Measurements from ENCODE around the gene ZNF808.
"Not testable (repeated sequence)": the region's sequence is repeated elsewhere in the genome, so short reads cannot be mapped to it uniquely, and the experiment has no call there.

Gene ZNF808

DNA sequence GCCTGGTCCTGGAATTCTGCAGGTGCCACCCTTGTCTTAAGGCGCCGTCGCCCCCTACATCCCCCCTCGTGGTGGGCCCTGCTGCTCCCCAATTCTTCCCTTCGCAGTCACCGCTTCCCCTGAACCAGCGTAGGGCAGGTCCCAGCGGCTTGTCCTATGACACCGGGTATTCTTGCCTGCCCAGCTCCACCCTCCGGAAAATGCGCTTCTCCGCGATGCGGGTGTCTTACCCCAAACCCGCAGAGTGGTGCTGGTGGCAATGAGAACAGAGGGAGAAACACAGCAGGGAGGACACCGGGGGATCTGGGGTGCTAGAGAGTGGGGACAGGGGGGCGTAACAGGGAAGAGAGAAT is 9.0 kb downstream of the ZNF808 start:
- DNase-seq, result peak; percentile 64

DNA sequence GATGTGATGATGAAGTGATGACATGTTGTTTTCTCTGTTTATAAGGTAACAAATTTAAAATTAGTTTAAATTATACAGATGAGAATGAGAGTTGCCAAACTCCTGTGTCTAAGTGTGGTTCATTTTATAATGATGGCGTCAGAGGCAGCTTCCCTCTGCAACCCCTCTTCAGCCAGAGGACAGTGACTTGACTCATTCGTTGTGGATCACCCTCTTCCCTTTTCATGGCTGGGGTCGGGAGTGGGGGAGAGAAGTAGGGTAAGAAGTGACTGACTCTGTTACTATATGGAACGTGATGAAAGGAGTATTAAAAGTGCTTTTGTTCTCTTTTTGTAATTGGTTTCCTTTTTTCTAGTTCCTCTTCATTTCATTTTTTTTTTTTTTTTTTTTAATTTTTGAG is 11.3 kb downstream of the ZNF808 start:
- not testable (repeated sequence) for DNase-seq

DNA sequence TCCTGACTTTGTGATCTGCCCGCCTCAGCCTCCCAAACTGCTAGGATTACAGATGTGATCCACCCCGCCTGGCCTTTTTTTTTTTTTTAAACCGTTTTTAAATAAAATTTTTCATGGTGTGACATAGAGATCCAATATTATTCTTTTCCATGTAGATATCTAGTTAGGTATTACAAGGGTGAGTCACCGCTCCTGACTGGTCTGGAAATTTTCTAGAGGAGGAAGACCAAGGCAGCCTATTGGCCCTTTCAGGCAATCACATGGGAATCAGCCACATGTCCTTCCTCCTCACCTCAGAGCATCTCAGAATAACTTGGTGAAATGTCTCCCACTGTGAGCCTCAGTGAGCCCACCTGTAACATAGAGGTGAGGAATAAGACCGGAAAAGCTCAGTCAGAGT is 13.7 kb downstream of the ZNF808 start:
- DNase-seq, result not testable (repeated sequence)

DNA sequence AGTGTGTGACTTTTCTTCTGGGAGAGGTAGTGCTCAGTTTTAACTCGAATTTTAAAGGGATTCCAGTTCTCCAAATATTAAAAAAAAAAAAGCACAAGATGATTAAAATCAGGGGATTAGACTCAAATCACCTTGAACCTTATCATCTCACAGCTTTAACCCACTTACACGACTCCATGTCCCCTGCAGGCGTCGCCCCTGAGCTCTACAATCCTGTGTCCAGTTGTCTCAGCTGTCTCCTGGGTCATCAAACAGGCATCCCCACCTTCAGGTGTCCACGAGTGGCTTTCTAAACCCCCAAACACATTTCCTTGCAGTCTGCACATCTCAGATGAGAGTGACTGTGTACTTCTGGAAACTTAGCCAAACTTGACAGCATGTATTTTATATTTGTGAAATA is 14.1 kb downstream of the ZNF808 start:
- DNase-seq, result no peak

GRCh38 chr19:52542541-52542940 is 15.1 kb downstream of the ZNF808 start:
- DNase-seq, result not testable (repeated sequence)

GRCh38 chr19:52542984-52543664 is 15.7 kb downstream of the ZNF808 start:
- DNase-seq, result no peak

DNA sequence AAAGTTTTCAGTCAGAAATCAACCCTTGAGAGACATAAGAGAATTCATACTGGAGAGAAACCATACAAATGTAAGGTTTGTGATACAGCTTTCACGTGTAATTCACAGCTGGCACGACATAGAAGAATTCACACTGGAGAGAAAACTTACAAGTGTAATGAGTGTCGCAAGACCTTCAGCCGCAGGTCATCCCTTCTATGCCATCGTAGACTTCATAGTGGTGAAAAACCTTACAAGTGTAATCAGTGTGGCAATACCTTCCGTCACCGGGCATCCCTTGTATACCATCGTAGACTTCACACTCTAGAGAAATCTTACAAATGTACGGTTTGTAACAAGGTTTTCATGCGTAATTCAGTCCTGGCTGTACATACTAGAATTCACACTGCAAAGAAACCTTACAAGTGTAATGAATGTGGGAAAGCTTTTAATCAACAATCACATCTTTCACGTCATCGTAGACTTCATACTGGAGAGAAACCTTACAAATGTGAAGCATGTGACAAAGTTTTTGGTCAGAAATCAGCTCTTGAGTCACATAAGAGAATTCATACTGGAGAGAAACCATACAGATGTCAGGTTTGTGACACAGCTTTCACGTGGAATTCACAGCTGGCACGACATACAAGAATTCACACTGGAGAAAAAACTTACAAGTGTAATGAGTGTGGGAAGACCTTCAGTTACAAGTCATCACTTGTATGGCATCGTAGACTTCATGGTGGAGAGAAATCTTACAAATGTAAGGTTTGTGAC is 26.9 kb downstream of the ZNF808 start:
- no peak for DNase-seq

DNA sequence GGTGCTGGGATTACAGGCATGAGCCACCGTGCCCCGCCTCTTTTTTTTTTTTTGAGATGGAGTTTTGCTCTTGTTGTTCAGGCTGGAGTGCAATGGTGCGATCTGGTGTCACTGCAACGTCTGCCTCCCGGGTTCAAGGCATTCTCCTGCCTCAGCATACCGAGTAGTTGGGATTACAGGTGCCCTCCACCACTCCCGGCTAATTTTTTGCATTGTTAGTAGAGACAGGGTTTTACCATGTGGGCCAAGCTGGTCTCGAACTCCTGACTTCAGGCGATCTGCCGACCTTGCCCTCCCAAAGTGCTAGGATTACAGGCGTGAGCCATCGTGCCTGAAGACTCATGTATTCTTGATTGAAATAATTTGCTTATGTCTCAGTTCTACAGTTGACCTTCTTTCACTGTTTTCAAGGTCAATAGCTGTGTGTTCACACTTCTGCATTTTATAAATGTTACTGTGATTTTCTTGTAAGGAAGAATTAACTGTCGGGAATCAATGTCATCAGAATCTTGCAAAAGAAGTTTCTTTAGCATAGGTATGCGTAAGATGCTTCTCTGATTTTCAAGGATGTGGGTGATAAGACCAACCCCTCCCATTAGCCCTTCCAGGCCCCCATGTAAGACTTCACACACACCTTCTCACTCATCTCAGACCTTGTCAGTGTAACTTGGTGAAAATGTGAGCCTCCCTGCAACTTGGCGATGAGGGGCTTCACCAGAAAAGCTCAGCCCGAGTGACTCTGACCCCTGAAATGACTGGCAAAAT is 29.9 kb downstream of the ZNF808 start:
- DNase-seq, result no peak

DNA sequence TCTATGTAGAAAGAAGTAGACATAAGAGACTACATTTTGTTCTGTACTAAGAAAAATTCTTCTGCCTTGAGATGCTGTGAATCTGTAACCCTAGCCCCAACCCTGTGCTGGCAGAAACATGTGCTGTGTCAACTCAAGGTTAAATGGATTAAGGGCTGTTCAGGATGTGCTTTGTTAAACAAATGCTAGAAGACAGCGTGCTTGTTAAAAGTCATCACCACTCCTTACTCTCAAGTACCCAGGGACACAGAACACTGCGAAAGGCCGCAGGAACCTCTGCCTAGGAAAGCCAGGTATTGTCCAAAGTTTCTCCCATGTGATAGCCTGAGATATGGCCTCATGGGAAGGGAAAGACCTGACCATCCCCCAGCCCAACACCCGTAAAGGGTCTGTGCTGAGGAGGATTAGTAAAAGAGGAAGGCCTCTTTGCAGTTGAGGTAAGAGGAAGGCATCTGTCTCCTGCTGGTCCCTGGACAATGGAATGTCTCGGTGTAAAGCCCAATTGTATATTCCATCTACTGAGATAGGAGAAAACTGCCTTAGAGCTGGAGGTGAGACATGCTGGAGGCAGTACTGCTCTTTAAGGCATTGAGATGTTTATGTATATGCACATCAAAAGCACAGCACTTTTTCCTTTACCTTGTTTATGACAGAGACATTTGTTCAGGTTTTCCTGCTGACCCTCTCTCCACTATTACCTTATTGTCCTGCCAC is 31.4 kb downstream of the ZNF808 start:
- not testable (repeated sequence) for DNase-seq

DNA sequence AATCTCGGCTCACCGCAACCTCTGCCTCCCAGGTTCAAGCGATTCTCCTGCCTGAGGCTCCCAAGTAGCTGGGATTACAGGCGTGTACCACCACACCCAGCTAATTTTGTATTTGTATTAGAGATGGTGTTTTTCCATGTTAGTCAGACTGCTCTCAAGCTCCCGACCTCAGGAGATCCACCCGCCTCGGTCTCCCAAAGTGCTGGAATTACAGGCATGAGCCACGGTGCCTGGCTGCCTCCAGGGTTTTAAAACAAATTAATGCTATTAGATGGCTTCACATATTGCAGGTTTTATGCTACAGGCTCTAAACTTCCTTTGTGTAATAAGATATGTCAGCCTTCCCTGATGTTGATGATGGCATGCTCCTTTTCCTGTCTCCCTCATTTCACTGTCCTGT is 34.1 kb downstream of the ZNF808 start:
- not testable (repeated sequence) for DNase-seq

GRCh38 chr19:52566121-52566520 is 38.7 kb downstream of the ZNF808 start:
- no peak for DNase-seq

DNA sequence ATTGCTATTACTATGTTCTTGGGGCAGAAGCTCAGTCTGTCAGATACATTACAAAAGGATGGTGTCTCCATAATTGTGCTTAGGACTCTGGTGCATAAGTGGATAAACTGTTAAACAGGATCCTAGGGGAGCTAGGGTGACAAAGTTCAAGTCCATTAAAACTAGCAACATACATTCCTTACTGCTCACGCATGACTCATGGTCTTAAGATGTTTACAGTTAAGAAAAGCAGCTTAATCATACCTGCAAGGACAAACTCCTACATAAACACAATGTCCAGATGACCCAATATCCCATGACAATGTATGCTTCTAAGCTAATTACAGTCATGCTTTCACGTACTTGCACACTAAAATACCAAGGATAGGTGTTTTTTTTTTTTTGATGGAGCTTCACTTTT is 39.1 kb downstream of the ZNF808 start:
- no peak for DNase-seq

DNA sequence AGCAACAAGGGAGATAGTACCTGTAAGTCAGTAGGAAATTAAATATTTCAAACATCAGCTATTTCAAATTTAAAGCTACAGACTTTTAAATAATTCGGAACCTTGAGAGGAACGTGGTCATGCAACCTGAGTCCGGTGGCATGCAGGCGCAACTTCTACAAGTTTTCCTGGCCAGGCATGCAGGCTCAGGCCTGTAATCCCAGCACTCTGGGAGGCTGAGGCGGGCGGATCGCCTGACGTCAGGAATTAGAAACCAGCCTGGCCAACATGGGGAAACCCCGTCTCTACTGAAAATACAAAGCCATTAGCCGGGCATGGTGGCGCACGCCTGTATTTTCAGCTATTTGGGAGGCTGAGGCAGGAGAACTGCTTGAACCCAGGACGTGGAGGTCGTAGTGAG is 40.5 kb downstream of the ZNF808 start:
- DNase-seq, result no peak

GRCh38 chr19:52569638-52569999 is 42.2 kb downstream of the ZNF808 start:
- not testable (repeated sequence) for DNase-seq

DNA sequence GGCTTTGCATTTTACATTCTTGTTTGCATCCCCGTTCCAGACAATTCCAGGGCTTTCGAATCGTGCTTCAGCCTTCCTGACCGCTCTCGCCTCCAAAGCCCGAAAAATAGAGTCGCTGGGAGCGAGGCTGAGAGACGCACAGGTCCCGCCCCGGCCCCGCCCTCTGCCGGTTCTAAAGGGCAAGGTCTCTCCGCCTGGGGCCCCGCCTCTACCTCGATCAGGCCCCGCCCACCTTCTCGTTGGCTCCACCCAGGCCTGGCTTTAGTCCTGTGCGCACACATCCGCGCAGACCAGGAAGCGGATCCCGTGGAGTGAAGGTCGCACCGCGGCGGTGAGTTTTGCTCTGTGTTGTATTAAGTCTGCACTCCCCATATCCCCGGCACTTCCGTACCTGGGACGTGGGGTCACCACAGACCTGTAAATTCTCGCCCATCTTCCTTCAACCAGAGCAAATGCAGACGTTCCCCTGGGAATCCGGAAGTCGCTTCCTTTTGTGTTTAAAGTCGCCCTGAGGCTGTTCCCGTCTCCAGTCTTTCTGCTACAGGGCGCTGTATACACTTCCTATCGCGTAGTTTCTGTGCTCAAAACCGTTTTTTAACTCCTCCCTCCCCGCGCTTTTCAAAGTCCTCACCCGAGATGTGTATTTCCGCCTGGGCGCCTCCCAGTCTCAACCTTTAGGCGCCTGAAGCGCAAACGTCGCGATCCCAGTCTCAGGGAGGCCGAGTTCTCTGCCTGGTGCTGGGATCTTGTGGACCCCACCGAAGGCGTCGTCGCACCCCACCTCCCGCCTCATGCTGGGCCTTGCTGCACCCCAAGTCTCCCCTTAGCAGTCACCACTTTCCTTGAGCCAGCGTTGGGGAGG is 42.8 kb downstream of the ZNF808 start, which contains the start of gene ZNF701:
Gene ZNF701, plus strand, starts transcription at position 288 of the 862 bp plus-strand sequence. CDS start 3,861 bp downstream, outside the sequence.
- peak; percentile 91 for DNase-seq

GRCh38 chr19:52584736-52585440 is 57.4 kb downstream of the ZNF808 start:
- no peak for DNase-seq

DNA sequence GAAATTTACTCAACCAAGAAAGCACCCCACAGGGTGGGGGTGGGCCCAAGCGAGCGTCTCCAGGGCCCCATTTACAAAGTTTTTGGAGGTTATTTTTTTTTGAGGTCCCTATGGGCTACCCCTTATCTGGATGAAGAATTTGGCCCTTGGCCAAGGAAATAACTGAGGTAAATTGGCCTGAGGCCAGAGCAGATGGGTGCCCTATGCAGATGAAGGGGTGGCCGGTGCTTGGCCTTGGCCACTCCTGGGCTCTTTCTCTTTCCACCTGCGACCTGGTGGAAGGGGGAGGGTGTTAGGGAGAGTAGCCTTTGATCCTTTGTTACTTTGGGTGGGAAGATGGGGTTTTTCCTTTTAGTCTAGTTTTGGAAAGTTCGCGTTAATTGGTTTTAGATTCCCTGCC is 58.1 kb downstream of the ZNF808 start:
- no peak for DNase-seq

GRCh38 chr19:52590728-52591127 is 63.3 kb downstream of the ZNF808 start:
- no peak for DNase-seq

DNA sequence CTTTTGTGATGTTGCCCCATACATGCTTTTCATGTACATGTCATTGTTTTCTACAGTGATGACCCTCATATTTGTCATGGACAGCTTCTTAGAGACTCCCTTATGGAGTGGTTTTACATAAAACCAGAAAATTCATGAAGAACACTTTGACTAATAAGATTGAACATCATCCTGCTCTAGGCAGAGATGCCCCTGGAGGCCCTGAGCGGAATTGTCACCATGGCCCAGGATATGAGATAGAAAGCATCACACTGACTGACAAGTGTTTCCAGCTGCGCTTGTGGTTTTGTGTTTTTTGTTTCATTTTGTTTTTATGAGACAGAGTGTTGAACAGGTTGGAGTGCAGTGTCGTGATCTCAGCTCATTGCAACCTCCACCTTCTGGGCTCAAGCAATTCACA is 64.8 kb downstream of the ZNF808 start:
- no peak for DNase-seq

GRCh38 chr19:52593441-52593840 is 66.0 kb downstream of the ZNF808 start:
- not testable (repeated sequence) for DNase-seq

DNA sequence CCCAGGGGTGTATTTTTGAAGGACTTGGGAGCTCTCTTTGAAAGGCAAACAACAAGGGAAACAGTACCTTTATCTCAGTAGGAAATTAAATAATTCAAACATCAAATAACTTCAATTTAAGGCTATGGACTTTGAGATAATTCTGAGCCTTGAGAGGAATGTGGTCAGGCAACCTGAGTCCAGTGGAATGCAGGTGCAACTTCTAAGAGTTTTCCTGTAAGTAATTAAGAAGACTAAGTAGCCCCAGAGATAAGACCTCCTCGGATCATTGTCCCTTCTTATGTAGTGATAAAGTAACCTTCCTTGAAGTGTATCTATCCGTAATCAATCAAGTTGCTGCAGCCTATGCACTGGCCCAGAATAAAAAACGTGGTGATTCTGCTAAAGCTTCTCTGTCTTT is 71.8 kb downstream of the ZNF808 start:
- DNase-seq, result no peak

- DNase-seq, result no peak
Measured at GRCh38 chr19:52600639-52601024, 73.2 kb downstream of the ZNF808 start.
